ENCODE measurements around the gene NTM.

DNA sequence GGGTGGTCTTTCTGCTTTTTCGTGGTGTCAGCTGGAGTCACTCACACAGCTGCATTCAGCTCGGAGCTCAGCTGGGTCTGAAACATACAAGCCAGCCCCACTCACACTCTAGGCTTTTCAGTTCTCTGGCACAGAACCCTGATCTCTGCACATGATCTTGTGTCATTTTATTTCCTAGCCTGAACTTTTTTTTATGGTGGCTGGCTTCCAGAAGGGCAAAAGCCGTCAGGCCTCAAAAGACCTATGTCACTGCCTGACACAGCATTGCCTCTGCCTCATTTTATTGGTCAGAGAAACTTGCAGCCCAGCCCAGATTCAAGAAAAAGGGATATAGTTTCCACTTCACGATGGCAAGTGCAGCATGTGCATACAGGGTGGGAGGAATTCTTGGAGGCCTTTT lies 117.8 kb downstream of the NTM start:
- TF ChIP-seq POLR2A (IDR thresholded peaks at IDR 0.05) = no peak
- no peak for TF ChIP-seq POLR2AphosphoS5 (IDR thresholded peaks at IDR 0.05)

All from spleen (tissue), 3 donors.